Stimulated activated CD8-positive, alpha-beta memory T cell treated with anti-CD3 and anti-CD28 coated beads, Interleukin-12 subunit alpha, Interleukin-12 subunit beta, amount 100 ng/mL, for 24 hours (primary cell): ENCODE measurements around the gene INPP5E.
"Not testable (repeated sequence)": the region's sequence is repeated elsewhere in the genome, so short reads cannot be mapped to it uniquely, and the experiment has no call there.

ENCODE experiments used
- DNase-seq: peaks from one replicate; pipeline ENCODE4 v3.0.0-alpha.2; 2020; ENCODE audit errors: extremely low read depth

INPP5E gene

DNA sequence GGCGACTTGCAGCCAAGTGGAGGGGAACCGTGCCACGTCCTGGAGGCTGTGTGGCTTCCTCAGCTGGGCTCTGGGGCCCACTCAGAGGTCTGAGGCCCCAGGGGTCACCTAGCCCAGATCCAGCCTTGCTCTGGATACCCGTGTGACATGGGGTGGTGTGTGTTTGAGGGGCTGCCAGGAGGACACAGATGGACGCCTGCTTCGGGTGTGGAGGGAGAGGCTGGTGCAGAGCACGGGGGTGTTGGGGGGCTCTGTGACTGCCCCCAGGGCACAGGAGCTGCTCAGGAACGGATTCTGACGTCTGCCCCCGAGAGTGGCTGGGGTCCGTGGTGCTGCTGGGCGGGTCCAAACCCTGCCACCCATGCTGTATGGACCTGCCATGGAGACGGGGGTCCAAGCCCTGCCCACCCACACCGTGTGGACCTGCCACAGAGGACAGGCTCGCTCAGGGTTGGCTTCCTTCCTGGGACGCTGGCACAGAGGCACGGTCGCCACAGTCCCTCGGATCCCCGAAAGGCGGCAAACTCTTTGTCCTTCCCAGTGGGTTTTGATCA is 10.5 kb downstream of the INPP5E start:
- DNase-seq: no peak

DNA sequence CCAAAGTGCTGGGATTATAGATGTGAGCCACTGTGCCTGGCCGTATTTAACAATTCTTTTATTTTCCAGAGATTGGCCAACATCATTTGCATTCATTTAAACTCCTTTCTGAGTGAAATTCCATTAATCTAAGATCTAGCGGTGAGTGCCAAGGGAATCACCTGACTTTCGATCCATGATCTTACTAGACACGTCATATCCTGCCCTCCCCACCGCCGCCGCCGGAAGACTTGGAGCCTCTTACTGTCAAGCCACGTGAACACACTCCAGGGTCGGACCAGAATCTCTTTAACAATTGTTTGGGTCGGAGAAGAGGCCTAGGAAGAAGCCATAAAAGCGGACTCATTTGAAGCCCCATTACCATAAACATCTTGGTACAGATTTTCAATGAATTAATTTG is 12.9 kb downstream of the INPP5E start:
- DNase-seq: no peak

DNA sequence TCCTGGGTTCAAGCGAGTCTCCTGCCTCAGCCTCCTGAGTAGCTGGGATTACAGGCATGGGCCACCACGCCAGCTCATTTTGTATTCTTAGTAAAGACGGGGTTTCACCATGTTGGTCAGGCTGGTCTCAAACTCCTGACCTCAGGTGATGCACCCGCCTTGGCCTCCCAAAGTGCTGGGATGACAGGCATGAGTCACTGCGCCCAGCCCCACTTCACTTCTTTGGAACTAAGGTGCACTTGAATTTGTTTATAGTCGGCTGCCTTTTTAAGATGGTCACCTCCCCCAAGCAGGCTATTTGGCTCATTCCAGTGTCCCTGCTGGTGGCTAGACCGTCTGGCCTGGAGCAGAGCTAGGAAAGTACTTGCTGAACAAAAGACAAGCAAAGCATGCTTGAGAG is 14.3 kb downstream of the INPP5E start:
- not testable (repeated sequence) for DNase-seq

DNA sequence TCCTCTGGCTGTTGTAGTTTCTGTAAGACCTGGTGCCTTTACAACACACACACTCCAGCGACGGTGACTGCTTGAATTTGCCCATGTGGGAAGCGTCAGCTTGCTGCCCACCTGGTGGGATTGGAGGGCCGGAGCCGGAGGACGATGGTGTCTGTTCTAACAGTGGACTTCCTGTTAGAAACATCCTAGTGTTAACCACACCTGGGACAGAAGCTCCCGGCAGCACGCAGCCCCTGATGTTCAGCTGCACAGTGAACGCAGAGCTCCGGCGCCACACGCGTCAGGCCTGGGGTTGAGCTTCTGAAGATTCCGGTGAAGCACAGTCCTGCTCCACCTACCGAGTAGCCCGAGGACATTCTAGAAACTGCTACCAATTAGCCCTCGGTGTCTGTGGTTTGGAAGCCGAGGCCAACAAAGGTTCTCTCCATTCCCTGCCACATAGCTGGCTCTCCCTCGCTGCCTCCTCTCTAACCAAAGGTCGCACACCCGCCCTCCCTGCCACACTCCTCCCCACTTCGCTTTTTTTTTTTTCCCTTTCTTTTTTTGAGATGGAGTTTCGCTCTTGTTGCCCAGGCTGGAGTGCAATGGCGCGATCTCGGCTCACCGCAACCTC is 14.8 kb downstream of the INPP5E start:
- no peak for DNase-seq

DNA sequence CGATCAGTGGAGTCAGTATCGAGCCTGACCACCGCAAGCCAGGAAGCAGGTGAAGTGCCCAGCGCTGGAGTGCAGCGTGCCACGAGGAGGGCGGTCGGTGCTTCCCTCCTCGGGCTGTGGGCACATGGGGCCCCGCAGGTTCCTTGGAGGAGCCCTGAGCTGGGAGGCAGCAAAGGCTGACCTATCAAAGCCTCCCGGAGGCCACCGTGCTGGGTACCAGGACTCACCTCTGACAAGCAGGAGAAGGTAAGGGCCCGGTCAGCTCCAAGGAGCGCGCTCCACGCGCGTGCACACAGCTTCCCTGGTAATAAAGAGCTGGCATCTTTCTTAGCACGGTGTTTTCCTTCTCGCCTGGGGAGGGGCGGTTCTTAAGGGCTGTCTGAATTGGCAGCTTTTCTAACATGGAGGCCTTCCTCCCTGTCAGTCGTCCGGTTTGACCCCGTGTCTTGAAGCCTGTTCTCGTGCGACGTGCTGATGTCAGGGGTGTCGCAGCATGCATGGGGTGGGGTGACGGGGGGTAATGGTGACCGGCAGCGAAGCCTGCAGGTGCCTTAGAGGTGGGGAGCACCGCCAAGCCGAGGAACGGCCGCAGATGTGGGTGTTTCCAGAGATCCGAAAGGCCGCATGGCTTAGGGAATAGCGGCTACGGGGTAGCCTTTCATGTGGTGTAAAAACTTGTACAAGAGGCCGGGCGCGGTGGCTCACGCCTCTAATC is 16.1 kb downstream of the INPP5E start:
- no peak for DNase-seq

DNA sequence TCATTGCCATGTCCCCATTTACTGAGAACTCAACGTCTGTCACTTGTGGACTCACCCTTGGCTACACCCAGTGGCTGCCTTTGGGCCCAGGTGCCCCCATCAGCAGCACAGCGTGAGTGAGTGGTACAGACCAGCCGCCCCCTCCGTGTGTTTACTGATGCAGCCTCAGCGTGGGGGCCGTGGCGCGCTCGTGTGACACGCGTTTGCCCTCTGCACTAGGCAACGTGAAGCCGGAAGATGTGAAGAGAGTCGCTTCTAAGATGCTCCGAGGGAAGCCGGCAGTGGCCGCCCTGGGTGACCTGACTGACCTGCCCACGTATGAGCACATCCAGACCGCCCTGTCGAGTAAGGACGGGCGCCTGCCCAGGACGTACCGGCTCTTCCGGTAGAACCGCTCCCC is 16.8 kb downstream of the INPP5E start:
- no peak for DNase-seq

DNA sequence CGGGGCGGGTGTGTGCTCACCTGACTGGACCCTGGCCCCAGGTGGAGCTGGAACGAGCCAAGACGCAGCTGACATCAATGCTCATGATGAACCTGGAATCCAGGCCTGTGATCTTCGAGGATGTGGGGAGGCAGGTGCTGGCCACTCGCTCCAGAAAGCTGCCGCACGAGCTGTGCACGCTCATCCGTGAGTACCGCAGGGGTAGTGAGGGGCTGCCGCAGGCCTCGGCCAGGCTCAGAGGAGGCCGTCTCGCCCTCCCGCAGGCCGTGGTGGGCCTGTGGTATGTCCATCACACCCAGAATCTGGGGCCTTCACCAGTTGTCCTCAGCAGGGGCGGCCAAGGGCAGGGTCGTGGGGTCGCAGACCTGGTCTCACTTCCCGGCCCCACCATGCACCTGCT is 17.9 kb downstream of the INPP5E start:
- DNase-seq: no peak

DNA sequence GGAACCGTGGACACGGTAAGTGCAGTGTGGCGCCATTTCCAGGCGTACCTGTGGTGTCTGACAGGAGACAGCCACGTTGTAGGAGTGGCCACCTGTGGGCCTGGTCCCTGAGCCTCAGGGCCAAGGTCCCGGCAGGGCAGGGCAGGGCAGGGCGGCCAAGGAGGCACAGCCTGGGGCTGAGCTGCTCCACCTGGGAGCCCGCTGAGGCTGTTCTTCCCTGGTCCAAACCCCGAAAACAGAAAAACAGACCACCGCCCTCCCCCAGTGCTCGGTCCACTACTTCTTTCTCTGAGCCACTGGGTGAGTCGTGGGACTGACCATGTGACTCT is 20.6 kb downstream of the INPP5E start:
- DNase-seq: no peak

DNA sequence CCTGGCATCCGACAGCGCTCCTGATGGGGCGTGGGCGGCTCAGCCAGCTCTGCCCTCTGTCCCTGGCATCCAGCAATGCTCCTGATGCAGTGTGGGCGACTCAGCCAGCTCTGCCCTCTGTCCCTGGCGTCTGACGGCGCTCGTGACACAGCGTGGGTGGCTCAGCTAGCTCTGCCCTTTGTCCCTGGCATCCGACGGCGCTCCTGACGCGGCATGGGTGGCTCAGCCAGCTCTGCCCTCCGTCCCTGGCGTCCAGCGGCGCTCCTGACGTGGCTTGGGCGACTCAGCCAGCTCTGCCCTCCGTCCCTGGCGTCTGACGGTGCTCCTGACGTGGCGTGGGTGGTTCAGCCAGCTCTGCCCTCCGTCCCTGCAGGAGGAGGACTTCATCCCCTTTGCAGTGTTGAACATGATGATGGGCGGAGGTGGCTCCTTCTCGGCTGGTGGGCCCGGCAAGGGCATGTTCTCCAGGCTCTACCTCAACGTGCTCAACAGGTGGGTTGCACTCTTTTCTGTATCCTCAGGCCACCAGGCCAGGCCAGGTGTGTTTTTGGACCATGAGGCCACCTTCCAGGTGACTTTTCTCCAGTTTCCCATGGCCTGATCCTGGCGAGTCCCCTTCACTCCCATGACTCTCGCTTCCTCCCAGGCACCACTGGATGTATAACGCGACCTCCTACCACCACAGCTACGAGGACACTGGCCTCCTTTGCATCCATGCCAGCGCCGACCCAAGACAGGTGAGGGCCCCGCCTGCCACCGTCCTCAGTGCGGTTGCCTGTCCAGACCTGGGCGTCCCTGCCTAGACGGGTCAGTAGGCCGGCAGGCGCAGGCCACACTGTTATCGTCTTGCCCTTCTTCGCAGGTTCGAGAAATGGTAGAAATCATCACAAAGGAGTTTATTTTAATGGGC is 21.2 kb downstream of the INPP5E start:
- DNase-seq: no peak

DNA sequence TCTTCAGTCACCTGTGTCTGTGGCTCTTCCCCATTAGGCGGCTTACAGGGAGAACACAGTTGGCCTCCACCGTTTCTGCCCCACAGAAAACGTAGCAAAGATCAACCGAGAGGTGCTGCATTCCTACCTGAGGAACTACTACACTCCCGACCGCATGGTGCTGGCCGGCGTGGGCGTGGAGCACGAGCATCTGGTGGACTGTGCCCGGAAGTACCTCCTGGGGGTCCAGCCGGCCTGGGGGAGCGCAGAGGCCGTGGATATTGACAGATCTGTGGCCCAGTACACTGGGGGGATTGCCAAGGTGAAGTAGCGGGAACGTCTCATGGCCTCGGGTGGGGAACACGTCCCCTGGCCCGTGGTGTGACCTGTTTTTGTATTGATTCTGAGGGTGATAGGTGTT is 22.7 kb downstream of the INPP5E start:
- no peak for DNase-seq

DNA sequence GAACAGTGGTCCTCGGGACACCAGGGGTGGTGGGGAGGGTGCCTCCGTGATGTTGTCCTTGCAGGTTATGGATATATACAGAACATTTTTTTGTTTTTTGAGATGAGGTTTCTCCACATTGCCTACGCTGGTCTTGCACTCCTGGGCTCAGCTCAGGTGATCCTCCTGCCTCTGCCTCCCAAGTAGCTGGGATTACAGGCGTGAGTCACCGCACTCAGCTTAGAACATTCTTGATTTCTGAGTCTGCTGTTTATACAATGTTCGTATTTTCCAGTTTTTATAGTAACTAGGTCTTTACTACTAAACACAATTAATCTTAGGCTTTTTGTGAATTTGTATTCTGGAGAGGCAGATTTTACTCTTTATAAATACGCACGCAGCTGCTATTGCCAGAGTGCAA is 23.2 kb downstream of the INPP5E start:
- DNase-seq: no peak

DNA sequence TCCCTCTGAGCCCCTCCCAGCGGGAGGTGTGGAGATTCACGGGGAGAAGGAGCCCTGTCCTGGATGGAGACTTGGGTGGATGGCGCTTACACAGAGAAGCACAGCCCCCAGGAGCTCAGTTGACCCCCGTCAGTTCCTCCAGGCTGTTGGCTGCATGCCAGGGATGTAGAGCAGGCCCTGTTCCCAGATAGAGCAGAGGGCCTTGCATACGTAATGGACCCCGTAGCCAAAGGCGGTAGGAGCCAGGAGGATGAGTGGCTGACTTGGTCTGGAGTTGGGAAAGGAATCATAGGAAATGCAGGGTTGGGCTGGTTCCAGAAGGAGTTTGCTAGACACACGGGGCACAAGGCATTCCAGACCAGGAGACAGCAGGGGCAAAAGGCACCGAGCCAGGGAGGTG is 26.7 kb downstream of the INPP5E start:
- no peak for DNase-seq

DNA sequence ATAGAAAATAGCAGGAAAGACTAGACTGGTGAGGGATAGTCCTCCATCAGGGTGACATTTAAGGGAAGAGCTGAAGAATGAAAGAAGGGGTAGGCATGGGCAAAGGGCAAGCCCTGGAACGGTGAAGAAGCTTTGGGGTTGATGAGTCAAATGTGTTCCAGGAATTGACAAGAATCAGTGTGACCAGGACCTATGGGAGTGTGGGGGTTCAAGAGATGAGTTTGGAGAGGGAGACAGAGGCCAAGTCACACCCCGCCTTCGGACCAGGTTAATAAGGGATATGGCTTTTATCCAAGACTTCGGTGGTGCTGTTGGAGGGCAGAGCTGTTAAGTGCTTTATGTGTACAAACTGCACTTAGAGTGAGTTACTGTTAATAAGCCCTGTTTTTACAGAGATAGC is 28.3 kb downstream of the INPP5E start:
- DNase-seq: no peak

DNA sequence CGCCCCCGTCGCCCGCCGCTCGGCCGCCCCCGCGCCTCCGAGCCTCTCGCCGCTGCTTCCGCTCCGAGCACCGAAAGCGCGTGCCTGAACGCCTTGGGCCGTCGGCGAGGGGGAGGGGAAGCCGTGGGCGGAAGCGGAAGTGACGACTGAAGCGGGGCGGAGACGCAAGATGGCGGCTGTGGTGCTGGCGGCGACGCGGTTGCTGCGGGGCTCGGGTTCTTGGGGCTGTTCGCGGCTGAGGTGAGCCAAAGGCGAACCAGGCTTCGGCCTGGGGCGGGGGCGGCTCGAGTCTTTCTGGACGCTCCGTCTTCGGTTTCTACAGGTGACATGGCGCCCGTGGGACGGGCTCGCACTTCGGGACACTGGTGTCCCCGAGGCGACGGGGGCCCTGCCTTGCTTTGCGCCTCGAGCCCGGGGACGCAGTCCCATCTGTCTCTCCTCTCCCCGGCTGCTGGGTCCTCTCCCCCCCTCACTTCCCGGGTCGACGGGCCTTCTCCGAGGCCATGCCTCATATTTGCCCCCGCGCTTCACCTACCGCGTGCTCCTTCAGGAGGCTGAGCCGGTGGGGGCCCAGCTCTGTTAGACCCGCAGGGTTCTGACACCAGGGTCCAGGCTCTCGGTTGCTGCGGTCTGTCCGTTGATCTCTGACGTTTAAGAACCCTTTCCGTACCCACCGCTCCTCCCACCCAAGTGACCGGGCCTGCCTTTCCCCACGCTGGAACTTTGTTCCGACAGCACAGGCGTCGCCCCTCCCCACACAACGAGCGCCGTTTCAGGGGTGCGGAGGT is 29.0 kb downstream of the INPP5E start, which contains the start of the genes ENTR1 and PMPCA:
ENTR1 (minus strand) TSS at position 115 of the 788 bp plus-strand sequence. CDS start 217 bp downstream, outside the sequence.
PMPCA (plus strand) TSS at position 159 of the 788 bp plus-strand sequence; CDS start at position 170, 11 bp downstream.
- DNase-seq: peak; percentile 87

DNA sequence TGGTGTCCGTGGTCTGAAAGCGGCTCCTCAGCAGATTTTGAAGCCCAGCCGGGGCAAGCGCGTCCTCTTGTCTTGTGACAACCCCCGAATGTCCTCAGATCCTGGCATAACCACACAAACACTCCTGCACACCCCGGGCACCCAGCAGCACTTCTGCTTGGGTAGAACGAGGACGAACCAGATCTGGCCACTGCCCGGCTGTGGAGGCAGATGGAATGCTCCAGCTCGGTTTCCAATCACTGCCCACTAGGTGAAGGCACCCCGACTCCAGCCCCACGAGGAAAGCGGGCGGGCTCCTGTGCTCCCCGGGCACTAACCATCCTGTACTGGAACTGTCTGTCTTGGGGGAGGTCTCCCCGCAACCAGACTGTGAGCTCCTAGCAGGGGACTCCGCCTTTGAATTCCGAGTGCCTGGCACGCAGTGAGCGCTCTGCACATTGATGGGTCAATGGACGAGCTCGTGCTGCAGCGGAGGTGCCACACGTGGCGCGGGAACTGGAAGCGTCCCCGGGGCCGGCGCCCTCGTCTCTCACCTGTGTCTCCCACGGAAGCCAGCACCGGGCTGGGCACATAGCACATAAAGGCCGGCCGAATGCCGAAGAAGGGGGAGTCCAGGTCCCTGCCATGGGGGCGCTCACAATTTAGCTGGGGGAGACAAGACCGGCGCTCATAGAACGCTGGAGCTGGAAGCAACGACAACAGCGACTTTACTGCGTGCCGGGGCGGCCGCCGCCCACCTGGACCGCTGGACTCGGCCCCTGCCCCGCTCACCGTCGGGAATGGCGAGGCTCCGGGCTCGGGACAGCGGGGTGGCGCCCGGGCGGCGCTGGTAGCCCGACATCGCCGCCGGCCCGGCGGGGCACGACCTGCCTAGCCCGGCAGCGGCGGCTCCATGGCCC is 29.8 kb downstream of the INPP5E start:
- DNase-seq: no peak

DNA sequence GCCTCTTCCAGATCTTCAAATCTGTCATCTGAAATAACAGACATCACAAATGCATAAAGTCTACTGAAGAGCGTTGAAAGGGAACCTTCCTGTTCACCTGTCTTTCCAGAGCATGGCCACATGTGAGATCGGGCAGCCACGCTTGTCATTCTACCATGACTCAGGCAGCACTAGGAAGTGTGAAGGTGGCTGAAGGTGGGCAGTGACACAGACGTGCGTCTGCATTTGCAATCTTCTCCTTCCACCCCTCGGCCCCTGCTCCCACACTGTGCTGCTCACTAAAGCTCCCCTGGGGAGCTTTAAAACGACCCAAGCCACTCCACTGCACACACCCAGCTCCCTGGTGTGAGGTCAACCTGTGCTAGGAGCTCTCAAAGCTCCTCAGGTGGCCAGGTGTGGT is 31.7 kb downstream of the INPP5E start:
- DNase-seq: no peak

DNA sequence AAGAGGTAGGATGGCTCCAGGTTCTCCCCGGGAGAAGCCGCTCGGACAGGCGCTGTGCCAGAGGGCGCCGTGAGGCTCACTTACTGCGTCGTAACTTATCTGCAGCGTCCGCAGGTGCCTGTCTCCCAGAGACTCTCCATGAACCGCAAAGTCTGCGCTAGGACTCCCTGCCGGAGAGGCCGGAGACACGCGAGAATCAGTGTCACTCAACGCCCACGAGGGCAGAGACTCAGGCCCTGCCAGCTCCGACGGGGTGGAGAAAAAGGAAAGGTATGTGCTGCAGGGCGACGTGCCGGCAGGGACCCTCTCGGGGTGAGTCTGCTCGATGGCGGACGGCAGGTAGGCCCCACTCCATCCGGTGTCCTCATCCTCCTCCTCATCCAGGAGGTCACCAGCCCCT is 32.6 kb downstream of the INPP5E start:
- not testable (repeated sequence) for DNase-seq

DNA sequence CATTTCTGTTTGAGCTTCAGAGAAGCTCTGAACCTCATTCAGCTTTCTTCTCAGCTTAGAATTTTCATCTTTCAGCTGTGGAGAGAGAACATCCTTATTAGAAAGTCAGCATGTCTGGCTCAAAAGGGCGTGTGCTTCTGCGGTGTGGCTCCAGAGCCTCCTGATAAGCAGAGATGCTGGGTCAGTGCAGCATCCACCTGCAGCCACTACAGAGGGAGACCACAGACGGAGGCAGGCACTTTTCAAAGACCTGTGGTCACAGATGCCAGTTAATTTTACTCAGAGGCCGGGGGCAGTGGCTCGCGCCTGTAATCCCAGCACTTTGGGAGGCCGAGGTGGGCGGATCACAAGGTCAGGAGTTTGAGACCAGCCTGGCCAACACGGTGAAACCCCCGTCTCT is 33.7 kb downstream of the INPP5E start:
- DNase-seq: not testable (repeated sequence)

DNA sequence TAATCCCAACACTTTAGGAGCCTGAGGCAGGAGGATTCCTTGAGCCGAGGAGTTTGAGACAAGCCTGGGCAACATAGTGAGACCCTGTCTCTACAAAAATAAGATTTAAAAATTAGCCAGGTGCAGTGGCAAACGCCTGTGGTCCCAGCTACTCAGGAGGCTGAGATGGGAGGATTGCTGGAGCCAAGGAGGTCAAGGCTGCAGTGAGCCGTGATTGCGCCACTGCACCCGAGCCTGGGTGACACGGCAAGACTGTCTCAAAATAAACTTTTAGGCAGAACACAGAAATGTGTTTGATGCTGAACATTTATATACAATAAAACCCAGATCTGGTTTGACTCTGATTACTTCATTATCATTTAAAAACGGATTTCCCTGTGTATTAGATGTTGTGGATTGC is 34.2 kb downstream of the INPP5E start:
- DNase-seq: no peak

DNA sequence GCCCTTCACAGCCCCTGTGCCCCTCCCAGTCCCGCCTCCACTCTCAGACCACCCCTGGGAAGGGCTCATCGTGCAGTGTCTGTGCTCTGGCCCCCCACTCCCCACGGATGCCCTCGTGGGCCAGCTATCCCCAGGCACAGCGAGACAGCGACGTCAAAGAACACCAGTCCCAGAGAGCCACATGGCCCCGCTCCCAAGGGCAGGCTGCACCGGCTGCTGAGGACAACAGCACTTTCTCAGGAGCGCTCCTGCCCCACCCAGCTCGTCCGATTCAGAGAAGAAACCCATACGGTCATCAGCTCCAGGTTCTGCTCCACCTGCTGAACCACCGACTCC is 34.9 kb downstream of the INPP5E start:
- no peak for DNase-seq
